Gastrocnemius medialis (tissue), 4 donors: ENCODE results near the gene USP12.

ENCODE experiments used
- CTCF ChIP-seq, 5 experiments: fragments of 450-650 bp in 3 of 5; fragments of 200-600 bp in 2 of 5; sonication (generic) in 2 of 5; IDR thresholded peaks in 4 of 5; conservative IDR thresholded peaks in 1 of 5; 1 replicate in 4 of 5; 2 replicates in 1 of 5; pipeline ENCODE4 v1.5.1; 2016 to 2019; ENCODE audit warnings: antibody characterized with exemption in 5 of 5, mild to moderate bottlenecking in 3 of 5, moderate library complexity in 3 of 5
- POLR2A ChIP-seq, 2 donors: fragments of 450-650 bp; IDR thresholded peaks; one replicate each; pipeline ENCODE4 v1.6.1; 2017; ENCODE audit warnings: antibody characterized with exemption in 2 of 2, mild to moderate bottlenecking in 2 of 2, moderate library complexity in 2 of 2

- TF ChIP-seq CTCF (IDR thresholded peaks at IDR 0.05 in 4 of 5, conservative IDR thresholded peaks at IDR 0.05 in 1 of 5) = no peak
- no peak for TF ChIP-seq POLR2A (IDR thresholded peaks at IDR 0.05)
Measured at GRCh38 chr13:27076421-27076820, 95.2 kb downstream of the USP12 start.
